ENCODE results near the gene PPM1F.

The PPM1F gene

GRCh38 chr22:21958360-21959273 is 6.0 kb upstream of the PPM1F start:
- TF ChIP-seq POLR2A (IDR thresholded peaks at IDR 0.05; ENCODE audit: low read depth, low read length) (no peak), POLR2AphosphoS5 (IDR thresholded peaks at IDR 0.05; ENCODE audit: low read depth, low read length) (no peak; the same call in 1 of the 2 replicates), TAF1 (IDR thresholded peaks at IDR 0.05; ENCODE audit: borderline replicate concordance, low read depth, low read length) (no peak)
- no peak for FAIRE-seq

GRCh38 chr22:21951931-21952465 is 650 bp downstream of the PPM1F start:
- DNase-seq (ENCODE audit: insufficient read length) (no peak), FAIRE-seq (no peak)
- TF ChIP-seq POLR2AphosphoS5 (IDR thresholded peaks at IDR 0.05; ENCODE audit: low read depth, low read length): no peak
- TF ChIP-seq POLR2A (IDR thresholded peaks at IDR 0.05; ENCODE audit: low read depth, low read length): no peak
- TF ChIP-seq TAF1 (IDR thresholded peaks at IDR 0.05; ENCODE audit: borderline replicate concordance, low read depth, low read length): no peak

More at GRCh38 chr22:21958360-21959273, 6.0 kb upstream of the PPM1F start:
- no peak for DNase-seq (ENCODE audit: insufficient read length)

- FAIRE-seq (no peak), DNase-seq (ENCODE audit: insufficient read length) (no peak)
- TF ChIP-seq POLR2AphosphoS5 (IDR thresholded peaks at IDR 0.05; ENCODE audit: low read depth, low read length) (no peak), TAF1 (IDR thresholded peaks at IDR 0.05; ENCODE audit: borderline replicate concordance, low read depth, low read length) (no peak)
These were observed 1.6 kb downstream of the PPM1F start for GRCh38 chr22:21951062-21951461.

GRCh38 chr22:21949948-21950347 is 2.7 kb downstream of the PPM1F start:
- FAIRE-seq: no peak
- no peak for DNase-seq (ENCODE audit: insufficient read length)
- no peak for TF ChIP-seq POLR2A (IDR thresholded peaks at IDR 0.05; ENCODE audit: low read depth, low read length)
- TF ChIP-seq POLR2AphosphoS5 (IDR thresholded peaks at IDR 0.05; ENCODE audit: low read depth, low read length): no peak
- no peak for TF ChIP-seq TAF1 (IDR thresholded peaks at IDR 0.05; ENCODE audit: borderline replicate concordance, low read depth, low read length)

- no peak for DNase-seq (ENCODE audit: insufficient read length)
- no peak for FAIRE-seq
- TF ChIP-seq POLR2AphosphoS5 (IDR thresholded peaks at IDR 0.05; ENCODE audit: low read depth, low read length): no peak
These were observed 3.1 kb downstream of the PPM1F start for GRCh38 chr22:21949569-21949918.

GRCh38 chr22:21948824-21949568 is 3.7 kb downstream of the PPM1F start:
- TF ChIP-seq POLR2A (IDR thresholded peaks at IDR 0.05; ENCODE audit: low read depth, low read length) (no peak), TAF1 (IDR thresholded peaks at IDR 0.05; ENCODE audit: borderline replicate concordance, low read depth, low read length) (no peak), POLR2AphosphoS5 (IDR thresholded peaks at IDR 0.05; ENCODE audit: low read depth, low read length) (no peak)
- no peak for FAIRE-seq
- no peak for DNase-seq (ENCODE audit: insufficient read length)

GRCh38 chr22:21948390-21948789 is 4.3 kb downstream of the PPM1F start:
- FAIRE-seq (no peak), DNase-seq (ENCODE audit: insufficient read length) (no peak)
- TF ChIP-seq TAF1 (IDR thresholded peaks at IDR 0.05; ENCODE audit: borderline replicate concordance, low read depth, low read length): no peak
- TF ChIP-seq POLR2AphosphoS5 (IDR thresholded peaks at IDR 0.05; ENCODE audit: low read depth, low read length): no peak
- no peak for TF ChIP-seq POLR2A (IDR thresholded peaks at IDR 0.05; ENCODE audit: low read depth, low read length)

- TF ChIP-seq POLR2AphosphoS5 (IDR thresholded peaks at IDR 0.05; ENCODE audit: low read depth, low read length) (no peak), TAF1 (IDR thresholded peaks at IDR 0.05; ENCODE audit: borderline replicate concordance, low read depth, low read length) (no peak), POLR2A (IDR thresholded peaks at IDR 0.05; ENCODE audit: low read depth, low read length) (no peak)
- FAIRE-seq: no peak
- DNase-seq (ENCODE audit: insufficient read length): no peak
These were observed 5.3 kb downstream of the PPM1F start for GRCh38 chr22:21947040-21948014.

GRCh38 chr22:21946262-21946925 is 6.3 kb downstream of the PPM1F start:
- FAIRE-seq: no peak

GRCh38 chr22:21945453-21946261 is 7.0 kb downstream of the PPM1F start:
- FAIRE-seq (no peak), DNase-seq (ENCODE audit: insufficient read length) (no peak)

More at GRCh38 chr22:21946262-21946925, 6.3 kb downstream of the PPM1F start:
- DNase-seq (ENCODE audit: insufficient read length): no peak
- TF ChIP-seq POLR2AphosphoS5 (IDR thresholded peaks at IDR 0.05; ENCODE audit: low read depth, low read length) (no peak), POLR2A (IDR thresholded peaks at IDR 0.05; ENCODE audit: low read depth, low read length) (no peak), TAF1 (IDR thresholded peaks at IDR 0.05; ENCODE audit: borderline replicate concordance, low read depth, low read length) (no peak)

More at GRCh38 chr22:21945453-21946261, 7.0 kb downstream of the PPM1F start:
- TF ChIP-seq POLR2A (IDR thresholded peaks at IDR 0.05; ENCODE audit: low read depth, low read length) (no peak), TAF1 (IDR thresholded peaks at IDR 0.05; ENCODE audit: borderline replicate concordance, low read depth, low read length) (no peak), POLR2AphosphoS5 (IDR thresholded peaks at IDR 0.05; ENCODE audit: low read depth, low read length) (no peak)

Measured in GM12892 (cell line).